Brain microvascular endothelial cell (primary cell): ENCODE measurements around the gene ZNF536.

Source experiments
- DNase-seq: peaks from one replicate; pipeline ENCODE4 v3.0.0-alpha.2; 2020
- H3K27ac ChIP-seq: fragments of 250-450 bp; sonication (Bioruptor Pico); 2 replicates; pipeline ENCODE4 v1.5.1; 2020; ENCODE audit warnings: mild to moderate bottlenecking, moderate library complexity
- H3K27me3 ChIP-seq: fragments of 250-450 bp; sonication (Bioruptor Pico); replicated peaks from 2 replicates; pipeline ENCODE4 v1.5.1; 2020; ENCODE audit warnings: mild to moderate bottlenecking
- H3K36me3 ChIP-seq: fragments of 250-450 bp; sonication (Bioruptor Pico); replicated peaks from 2 replicates; pipeline ENCODE4 v1.5.1; 2020; ENCODE audit warnings: mild to moderate bottlenecking
- H3K4me3 ChIP-seq: 2 replicates; pipeline ENCODE4 v1.5.1; 2011; ENCODE audit warnings: low read depth, mild to moderate bottlenecking, control low read depth, low read length, moderate library complexity
- in situ Hi-C: cut with HindIII; loops from 2 replicates; pipeline ENCODE4 v1.10.0; 2017; ENCODE audit warnings: low sequenced_read_pairs, low pct_ligation_motif_present
- TF ChIP-seq, protein P1 (sequence below): IDR thresholded peaks from 2 replicates; pipeline ENCODE4 v1.5.1; 2011; ENCODE audit warnings: low read depth, mild to moderate bottlenecking, moderate library complexity, low read length, control low read depth, inconsistent platforms; ENCODE audit errors: missing control alignments

Gene ZNF536

DNA sequence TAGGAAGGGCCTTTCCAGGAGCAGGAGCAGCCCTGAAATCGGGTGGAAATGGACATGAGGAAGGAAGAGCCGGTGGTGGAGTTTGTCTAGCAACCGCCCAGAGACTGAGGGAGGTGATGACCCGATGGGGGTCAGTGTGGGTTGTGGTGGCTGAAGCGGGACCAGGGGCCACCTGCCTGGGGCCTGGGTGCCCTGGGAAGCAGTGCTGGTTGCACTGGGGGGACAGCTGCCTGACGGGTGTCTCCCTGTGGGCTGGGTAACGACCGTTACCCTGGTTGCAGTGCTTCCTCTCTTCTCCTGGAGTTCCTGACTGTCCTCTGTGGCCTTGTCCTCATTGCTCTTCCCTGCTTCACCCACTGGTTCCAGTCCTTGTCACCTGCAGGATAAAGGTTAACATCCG lies 13.0 kb downstream of the ZNF536 start:
- no peak overlapping the region for H3K27ac ChIP-seq
- no peaks in the 10 kb centered on the region for H3K36me3 ChIP-seq
- no peak overlapping the region for H3K4me3 ChIP-seq
- no peaks in the 10 kb centered on the region for H3K27me3 ChIP-seq
- TF ChIP-seq, protein P1, sequence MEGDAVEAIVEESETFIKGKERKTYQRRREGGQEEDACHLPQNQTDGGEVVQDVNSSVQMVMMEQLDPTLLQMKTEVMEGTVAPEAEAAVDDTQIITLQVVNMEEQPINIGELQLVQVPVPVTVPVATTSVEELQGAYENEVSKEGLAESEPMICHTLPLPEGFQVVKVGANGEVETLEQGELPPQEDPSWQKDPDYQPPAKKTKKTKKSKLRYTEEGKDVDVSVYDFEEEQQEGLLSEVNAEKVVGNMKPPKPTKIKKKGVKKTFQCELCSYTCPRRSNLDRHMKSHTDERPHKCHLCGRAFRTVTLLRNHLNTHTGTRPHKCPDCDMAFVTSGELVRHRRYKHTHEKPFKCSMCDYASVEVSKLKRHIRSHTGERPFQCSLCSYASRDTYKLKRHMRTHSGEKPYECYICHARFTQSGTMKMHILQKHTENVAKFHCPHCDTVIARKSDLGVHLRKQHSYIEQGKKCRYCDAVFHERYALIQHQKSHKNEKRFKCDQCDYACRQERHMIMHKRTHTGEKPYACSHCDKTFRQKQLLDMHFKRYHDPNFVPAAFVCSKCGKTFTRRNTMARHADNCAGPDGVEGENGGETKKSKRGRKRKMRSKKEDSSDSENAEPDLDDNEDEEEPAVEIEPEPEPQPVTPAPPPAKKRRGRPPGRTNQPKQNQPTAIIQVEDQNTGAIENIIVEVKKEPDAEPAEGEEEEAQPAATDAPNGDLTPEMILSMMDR, result no peak
- in situ Hi-C loops, result no loop called here
- no peak for DNase-seq

GRCh38 chr19:30385666-30386065 lies 13.5 kb downstream of the ZNF536 start:
- Histone ChIP-seq H3K4me3 (no peak overlapping the region), H3K27ac (no peak overlapping the region), H3K27me3 (no peaks in the 10 kb centered on the region), H3K36me3 (no peaks in the 10 kb centered on the region)
- in situ Hi-C loops, result no loop called here
- no peak for DNase-seq
- TF ChIP-seq, protein P1, result no peak

GRCh38 chr19:30386551-30387143 lies 14.5 kb downstream of the ZNF536 start:
- no peaks in the 10 kb centered on the region for H3K36me3 ChIP-seq
- in situ Hi-C loops, result no loop called here

DNA sequence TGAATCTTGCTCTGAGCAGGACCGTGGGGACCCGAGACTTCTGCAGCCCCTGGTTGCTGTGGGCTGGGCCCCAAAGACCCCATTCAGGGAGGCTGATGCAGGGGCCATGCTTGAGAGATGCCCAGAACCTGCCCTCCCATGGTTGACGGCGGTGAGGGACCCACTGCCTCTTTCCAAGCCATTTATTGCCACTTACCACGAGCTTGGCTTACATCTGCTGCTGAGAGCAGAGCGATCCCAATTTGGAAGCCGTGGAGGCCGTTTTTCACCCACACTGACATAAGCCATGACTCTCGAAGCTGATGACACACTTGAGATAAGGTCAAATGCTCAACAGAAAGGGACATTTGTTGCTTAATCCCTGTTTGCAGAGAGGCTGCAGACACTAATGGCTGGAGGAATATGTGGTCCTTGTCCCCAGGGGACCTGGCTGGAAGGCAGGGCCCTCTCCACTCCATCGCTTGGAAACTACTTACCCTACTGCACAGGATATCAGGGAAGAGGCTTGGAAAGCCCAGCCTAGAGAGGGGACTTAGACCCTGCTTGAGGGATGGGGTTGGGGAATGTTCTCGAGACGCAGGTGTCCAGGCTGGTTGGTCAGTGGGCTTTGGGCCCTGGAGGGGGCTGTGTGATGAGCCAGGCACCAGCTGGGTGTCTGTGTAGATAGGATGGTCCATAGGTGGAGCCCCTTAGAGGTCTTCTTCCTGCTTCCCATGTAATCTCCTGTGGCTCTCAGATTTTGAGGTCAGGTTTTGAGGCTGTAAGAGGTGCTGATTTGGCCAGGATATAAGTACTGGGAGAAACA lies 15.3 kb downstream of the ZNF536 start:
- TF ChIP-seq, protein P1, result no peak
- Histone ChIP-seq H3K27me3 (no peaks in the 10 kb centered on the region), H3K36me3 (no peaks in the 10 kb centered on the region), H3K27ac (no peak overlapping the region), H3K4me3 (no peak overlapping the region)
- DNase-seq, result no peak
- in situ Hi-C loops, result no loop called here

More at GRCh38 chr19:30386551-30387143, 14.5 kb downstream of the ZNF536 start:
- Histone ChIP-seq H3K27ac (no peak overlapping the region), H3K27me3 (no peaks in the 10 kb centered on the region), H3K4me3 (no peak overlapping the region)
- DNase-seq, result no peak
- TF ChIP-seq, protein P1, result no peak

DNA sequence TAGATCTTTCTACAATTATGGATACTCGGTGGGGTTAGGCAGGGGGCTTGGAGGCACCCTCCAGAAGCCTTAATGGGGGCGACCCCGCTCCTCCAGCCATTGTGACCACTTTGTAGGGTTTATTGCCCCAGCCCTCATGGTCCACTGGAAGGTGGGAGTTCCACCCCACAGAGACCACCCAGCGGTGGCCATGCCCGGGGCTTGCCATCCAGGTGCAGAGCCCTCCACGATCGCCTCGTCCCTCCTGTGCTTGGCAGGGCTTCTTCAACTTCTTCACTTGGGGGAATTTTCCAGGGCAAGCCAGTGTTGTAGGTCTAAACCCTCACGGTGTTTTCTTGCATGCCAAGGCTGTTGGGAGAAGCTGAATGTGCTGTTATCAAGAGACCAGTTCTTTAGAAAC lies 16.1 kb downstream of the ZNF536 start:
- H3K36me3 ChIP-seq, result no peaks in the 10 kb centered on the region
- in situ Hi-C loops, result no loop called here
- no peak for DNase-seq
- H3K27me3 ChIP-seq, result no peaks in the 10 kb centered on the region
- TF ChIP-seq, protein P1, result no peak
- no peak overlapping the region for H3K27ac ChIP-seq
- no peak overlapping the region for H3K4me3 ChIP-seq
